Measurements from ENCODE around the gene NR2F1-AS1.

The NR2F1-AS1 gene

DNA sequence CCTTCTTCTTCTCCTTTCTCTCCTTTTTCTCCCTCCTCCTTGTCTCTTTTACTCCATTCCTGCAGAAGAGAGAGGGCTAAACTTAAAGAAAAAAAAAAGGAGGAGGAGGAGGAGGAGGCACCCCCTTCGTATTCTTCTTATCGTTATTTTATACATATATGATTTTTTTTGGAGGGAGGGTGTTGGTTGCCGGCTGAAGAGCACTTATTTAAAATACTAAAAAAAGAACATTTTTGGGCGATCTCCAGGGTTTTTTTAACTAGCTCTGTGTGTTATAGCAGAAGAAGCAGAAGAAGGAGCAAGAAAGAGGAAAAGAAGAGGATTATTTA, 2.4 kb upstream of the NR2F1-AS1 start:
- CTCF ChIA-PET: interaction anchor here (0.6 kb wide), 1 partner anchor 201 kb away, joined by 4 read pairs; no protein-coding TSS in a partner anchor
- no peak for DNase-seq (ENCODE audit: low spot score)
- TF ChIP-seq, protein P1, sequence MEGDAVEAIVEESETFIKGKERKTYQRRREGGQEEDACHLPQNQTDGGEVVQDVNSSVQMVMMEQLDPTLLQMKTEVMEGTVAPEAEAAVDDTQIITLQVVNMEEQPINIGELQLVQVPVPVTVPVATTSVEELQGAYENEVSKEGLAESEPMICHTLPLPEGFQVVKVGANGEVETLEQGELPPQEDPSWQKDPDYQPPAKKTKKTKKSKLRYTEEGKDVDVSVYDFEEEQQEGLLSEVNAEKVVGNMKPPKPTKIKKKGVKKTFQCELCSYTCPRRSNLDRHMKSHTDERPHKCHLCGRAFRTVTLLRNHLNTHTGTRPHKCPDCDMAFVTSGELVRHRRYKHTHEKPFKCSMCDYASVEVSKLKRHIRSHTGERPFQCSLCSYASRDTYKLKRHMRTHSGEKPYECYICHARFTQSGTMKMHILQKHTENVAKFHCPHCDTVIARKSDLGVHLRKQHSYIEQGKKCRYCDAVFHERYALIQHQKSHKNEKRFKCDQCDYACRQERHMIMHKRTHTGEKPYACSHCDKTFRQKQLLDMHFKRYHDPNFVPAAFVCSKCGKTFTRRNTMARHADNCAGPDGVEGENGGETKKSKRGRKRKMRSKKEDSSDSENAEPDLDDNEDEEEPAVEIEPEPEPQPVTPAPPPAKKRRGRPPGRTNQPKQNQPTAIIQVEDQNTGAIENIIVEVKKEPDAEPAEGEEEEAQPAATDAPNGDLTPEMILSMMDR (conservative IDR thresholded peaks at IDR 0.05; ENCODE audit: low read depth): no peak
- no peak overlapping the region for H3K27ac ChIP-seq
- POLR2A ChIA-PET (ENCODE audit: low non-redundant PET): no interaction called here

DNA sequence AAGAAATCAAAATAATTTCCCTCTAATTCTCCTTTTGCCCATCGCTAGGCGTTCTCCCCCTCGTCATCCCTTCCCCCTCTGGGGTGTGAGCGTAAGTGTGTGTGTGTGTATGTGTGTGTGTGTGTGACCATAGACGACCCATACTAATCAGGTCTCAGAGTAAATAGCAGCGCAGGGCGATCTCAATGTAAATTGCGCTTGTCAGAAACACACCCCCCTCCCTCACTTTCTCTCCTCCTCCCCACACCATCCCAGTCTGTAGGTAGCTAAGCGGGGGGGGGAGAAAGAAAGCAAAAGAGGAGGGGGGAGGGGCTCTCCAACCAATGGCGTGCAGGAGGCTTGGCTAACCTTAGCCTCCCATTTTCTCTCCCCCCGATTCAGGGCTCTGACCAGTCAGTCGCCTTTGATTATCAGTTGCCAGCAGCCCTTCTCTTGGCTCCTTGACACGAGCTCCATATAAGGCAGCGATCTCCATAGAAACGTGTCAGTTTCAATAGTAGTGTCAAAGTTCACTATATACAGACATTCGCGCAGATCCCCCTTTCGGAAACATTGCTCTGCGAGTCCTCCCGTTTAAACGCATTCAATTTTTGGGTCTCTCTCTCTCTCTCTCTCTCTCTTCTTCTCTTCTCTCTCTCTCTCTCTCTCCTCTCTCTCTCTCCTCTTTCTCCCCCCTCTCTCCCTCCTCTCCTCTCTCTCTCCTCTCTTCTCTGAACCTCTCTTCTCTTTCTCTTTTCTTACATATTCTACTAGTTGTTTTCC, 1.8 kb upstream of the NR2F1-AS1 start, which contains the start of gene NR2F1:
Gene NR2F1, plus strand, starts transcription at position 546 of the 762 bp plus-strand sequence. CDS start 1,802 bp downstream, outside the sequence.
- H3K27ac ChIP-seq: no peak within 1 kb of the TSS
- POLR2A ChIA-PET (ENCODE audit: low non-redundant PET): no interaction called here
- CTCF ChIA-PET: interaction anchor here (0.6 to 1.0 kb wide), 9 partner anchors 110 to 1174 kb away, joined by 3 to 9 read pairs (median 4); no protein-coding TSS in a partner anchor
- DNase-seq (ENCODE audit: low spot score): peak; percentile 63
- TF ChIP-seq, protein P1 (conservative IDR thresholded peaks at IDR 0.05; ENCODE audit: low read depth): no peak

DNA sequence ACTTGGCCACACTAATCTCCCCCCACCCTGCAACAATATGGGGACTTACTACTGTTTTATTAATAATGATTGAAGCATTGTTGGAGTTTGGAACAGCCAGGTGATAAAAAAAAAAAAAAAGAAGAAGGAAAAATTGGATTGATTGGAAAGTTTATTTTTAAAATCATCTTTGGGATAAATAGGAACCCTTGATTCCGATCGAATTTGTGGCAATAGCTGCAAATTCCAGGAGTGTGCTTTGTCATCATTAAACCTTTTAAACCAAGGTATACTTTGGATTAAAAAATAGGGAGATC, 1.1 kb upstream of the NR2F1-AS1 start:
- CTCF ChIA-PET: interaction anchor here (0.6 to 1.0 kb wide), 8 partner anchors 110 to 1173 kb away, joined by 3 to 9 read pairs (median 5); no protein-coding TSS in a partner anchor
- TF ChIP-seq, protein P1 (conservative IDR thresholded peaks at IDR 0.05; ENCODE audit: low read depth): no peak
- POLR2A ChIA-PET (ENCODE audit: low non-redundant PET): no interaction called here
- DNase-seq (ENCODE audit: low spot score): no peak
- H3K27ac ChIP-seq: no peak overlapping the region

DNA sequence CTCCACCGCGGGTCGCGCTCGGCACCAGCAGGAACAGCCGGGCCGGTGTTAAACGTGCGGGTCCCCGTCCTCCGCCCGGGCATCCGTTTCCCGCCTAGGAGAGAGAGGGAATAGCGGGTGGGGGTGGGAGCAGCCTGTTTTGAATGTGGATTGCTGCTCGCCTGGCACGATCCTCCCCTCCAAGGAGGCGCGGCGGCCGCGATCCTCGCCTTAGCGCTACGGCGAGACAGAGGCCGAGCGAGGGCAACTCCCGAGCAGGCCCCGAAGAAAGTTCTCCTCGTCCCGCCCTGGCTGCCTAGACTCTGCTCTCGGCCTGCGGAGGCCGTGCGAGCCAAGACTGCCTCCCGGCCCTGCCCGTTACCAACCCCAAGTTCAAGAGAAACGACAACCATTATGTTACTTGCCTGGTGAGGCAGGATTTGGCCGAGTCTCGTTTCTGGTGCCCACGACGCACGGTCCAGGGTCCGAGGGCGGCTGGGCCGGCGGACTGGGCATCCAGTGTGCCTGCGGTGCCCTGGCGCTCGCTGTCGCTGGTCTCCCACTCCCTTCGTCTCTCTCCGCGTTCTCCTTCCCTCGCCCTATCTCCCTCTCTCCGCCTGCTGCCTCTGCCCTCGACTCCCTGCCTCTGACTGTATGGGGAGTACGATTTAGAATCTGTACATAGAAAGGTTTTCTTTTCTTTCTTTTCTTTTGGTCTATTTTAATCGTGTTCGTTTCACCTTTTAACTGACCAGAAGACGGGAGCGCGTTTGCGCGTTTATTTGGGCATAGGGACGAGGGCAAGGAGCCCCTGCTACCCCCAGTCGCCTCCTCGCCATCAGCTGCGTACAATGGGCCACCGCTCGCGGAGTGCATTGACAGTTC, 724 bp downstream of the NR2F1-AS1 start:
- H3K27ac ChIP-seq: no peak overlapping the region
- peak; percentile 34 for DNase-seq (ENCODE audit: low spot score)
- TF ChIP-seq, protein P1 (conservative IDR thresholded peaks at IDR 0.05; ENCODE audit: low read depth): no peak
- POLR2A ChIA-PET (ENCODE audit: low non-redundant PET): no interaction called here
- CTCF ChIA-PET: interaction anchor here (0.6 to 0.9 kb wide), 3 partner anchors 21 to 221 kb away, joined by 3 to 4 read pairs (median 4); no protein-coding TSS in a partner anchor

DNA sequence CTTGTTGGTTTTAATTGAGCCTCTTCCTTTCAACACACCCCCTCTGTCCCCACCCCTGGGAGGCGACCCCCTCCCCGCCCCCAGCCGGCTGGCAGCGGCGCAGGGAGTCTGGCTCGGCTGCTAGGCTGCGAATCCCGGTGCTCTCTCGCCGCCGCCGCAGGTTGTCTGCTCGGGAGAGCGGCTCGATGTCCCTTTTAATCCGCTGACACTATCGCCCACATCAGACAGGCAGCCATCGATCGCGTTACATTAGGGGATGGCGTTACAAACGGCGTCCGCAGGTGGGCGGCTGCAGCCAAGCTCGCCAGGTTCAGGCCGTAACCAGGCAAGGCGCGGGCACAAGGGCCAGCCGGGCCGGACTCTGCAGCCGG, 1.3 kb downstream of the NR2F1-AS1 start:
- H3K27ac ChIP-seq: no peak overlapping the region
- DNase-seq (ENCODE audit: low spot score): no peak
- TF ChIP-seq, protein P1 (conservative IDR thresholded peaks at IDR 0.05; ENCODE audit: low read depth): no peak
- ChIA-PET CTCF (interaction anchor here (0.6 to 1.3 kb wide), 2 partner anchors 221 to 331 kb away, joined by 3 read pairs; no protein-coding TSS in a partner anchor), POLR2A (ENCODE audit: low non-redundant PET) (no interaction called here)
